Muscle of back (tissue), 11 donors: ENCODE measurements around the gene UBR2. TPM values are rescaled to one million over a fixed set of nuclear protein-coding genes. Genes with fewer than 3 reads are reported as not detected.
"Not testable (repeated sequence)": the region's sequence is repeated elsewhere in the genome, so short reads cannot be mapped to it uniquely, and the experiment has no call there.

ENCODE experiments used
- DNase-seq, 3 donors: peaks; one replicate each; pipeline versions ENCODE4 v3.0.0 to v3.0.0-alpha.2; 2013
- polyA plus RNA-seq, 10 donors: library from polyadenylated mRNA; unstranded; fragments of 120-200 nt; gene quantifications; one replicate each; pipeline ENCODE4 v1.2.1, GENCODE V29; 2013; ENCODE audit not compliant: insufficient read length in 10 of 10

Gene UBR2
- polyA plus RNA-seq, 10 donors, result 13.1 to 22.1 (median 17.2) TPM

DNA sequence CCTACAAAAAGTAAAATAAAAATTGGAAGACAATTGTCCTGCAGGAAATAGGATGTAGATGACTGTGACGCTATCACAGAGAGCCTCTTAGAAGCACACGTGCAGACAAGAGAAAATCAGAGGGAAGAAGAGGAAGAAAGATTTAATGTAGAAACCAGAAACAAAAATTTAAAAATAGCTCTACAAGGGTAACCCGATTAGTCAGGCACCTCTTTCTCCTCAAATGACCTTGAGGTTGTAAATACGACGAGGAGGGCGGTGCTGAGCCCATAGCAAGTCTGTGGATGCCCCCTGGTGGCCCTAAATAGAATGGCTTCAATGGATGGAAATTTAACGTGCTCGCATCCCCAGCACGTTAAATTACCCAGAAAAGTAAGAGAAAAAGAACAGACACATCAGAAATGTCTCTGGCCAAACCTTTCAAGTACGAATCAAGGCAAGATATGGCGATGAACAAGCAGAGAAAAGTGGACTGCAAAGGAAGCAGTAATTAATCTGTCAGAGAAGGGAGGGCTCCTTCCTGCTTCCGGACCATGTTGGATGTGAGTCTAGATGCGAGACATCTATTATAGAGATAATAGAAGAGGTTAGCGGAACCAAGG, 162.8 kb downstream of the UBR2 start:
- DNase-seq, result peak; percentile 88 to 94 (median 90)

DNA sequence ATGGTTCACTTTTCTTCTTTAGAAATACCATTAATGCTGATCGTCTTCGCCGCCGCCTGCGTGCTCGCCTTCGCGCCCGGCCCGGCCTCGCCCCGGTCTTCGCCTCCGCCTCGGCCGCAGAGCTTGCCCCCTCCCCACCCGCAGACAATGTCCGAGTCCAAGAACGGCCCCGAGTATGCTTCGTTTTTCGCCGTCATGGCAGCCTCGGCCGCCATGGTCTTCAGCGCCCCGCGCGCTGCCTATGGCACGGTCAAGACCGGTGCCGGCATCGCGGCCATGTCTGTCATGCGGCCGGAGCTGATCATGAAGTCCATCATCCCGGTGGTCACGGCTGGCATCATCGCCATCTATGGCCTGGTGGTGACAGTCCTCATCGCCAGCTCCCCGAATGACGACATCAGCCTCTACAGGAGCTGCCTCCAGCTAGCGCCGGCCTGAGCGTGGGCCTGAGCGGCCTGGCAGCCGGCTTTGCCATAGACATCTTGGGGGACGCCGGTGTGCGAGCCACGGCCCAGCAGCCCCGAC, 163.3 kb downstream of the UBR2 start:
- peak in 2 of 3 donors; percentile 52 to 84 for DNase-seq

DNA sequence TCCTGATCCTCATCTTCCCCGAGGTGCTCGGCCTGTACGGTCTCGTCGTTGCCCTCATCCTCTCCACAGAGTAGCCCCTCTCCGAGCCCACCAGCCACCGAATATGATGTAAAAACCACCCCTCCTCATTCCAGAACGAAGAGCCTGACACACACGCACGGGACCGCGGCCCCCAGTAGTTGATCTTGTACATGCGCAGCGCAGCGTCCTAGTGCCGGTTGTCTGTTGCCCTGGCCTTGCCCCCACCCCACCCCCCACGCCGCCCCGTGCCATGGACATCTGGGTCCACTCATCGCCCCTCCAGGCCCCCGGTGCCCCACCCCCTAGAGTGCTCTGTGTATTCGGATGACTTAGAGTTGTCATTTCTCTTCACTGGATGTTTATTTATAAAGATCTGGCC, 163.8 kb downstream of the UBR2 start:
- DNase-seq, result no peak

DNA sequence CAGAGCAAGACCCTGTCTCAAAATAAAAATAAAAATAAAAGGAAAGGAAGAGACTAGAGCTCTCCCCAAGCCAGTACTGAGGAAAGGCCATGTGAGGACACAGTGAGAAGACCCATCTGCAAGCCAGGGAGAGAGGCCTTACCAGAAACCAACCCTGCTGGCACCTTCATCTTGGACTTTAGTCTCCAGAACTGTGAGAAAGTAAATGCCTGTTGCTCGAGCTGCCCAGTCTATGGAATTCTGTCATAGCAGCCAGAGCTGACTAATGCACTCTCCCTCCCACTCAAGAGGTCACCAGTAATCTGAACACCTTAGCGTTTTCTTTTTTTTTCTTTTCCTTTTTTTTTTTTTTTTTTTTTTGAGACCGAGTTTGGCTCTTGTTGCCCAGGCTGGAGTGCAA, 165.9 kb downstream of the UBR2 start:
- DNase-seq, result no peak

DNA sequence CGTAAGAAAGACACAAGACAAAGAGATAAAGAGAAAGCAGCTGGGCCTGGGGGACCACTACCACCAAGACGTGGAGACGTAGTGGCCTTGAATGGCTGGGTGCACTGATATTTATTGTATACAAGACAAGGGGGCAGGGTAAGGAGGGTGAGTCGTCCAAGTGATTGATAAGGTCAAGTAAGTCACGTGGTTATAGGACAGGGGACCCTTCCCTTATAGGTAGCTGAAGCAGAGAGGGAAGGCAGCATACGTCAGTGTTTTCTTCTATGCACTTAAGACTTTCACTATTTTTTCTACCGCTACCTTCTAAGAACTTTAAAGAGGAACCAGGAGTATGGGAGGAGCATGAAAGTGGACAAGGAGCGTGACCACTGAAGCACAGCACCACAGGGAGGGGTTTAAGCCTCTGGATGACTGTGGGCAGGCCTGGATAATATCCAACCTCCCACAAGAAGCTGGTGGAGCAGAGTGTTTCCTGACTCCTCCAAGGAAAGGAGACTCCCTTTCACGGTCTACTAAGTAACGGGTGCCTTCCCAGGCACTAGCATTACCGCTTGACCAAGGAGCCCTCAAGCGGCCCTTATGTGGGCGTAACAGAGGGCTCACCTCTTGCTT, 170.1 kb downstream of the UBR2 start:
- DNase-seq, result not testable (repeated sequence)

DNA sequence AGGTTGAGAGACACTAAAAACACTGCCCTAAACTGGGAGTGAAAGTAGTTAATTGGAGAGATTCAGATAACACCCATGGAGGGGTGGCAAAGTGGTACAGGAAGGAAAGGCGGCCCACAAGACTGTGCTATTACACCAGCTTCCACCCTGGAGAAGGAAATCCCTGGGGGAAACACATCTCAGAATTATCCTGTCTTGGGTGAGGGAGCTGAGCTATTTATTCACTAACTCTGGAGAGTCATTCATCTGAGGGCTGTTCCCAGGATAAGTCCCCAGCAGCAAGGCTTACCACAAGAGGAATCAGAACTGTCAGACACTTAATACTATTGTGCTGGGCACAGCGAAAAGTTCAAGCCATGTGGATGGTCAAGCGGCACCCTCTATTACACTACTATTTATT, 172.1 kb downstream of the UBR2 start:
- no peak for DNase-seq

DNA sequence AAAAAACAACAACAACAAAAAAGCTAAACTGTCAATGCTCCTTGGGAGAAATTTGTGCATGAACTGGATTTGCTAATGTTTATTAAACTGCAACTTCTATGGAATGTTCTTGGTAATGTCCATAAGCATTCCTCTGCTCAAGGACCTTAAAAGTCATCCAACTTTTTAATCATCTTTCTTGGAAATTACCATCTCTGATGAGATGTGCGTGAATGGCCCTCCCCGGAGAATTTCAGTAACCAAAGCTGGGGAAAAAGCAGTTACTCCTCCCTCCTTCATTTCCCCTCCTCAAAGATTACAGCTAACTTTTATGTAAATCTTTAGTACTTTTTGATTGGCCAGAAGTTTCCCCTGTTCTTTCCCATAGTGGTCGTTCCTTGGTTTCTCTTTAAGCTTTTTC, 176.9 kb downstream of the UBR2 start:
- no peak for DNase-seq

DNA sequence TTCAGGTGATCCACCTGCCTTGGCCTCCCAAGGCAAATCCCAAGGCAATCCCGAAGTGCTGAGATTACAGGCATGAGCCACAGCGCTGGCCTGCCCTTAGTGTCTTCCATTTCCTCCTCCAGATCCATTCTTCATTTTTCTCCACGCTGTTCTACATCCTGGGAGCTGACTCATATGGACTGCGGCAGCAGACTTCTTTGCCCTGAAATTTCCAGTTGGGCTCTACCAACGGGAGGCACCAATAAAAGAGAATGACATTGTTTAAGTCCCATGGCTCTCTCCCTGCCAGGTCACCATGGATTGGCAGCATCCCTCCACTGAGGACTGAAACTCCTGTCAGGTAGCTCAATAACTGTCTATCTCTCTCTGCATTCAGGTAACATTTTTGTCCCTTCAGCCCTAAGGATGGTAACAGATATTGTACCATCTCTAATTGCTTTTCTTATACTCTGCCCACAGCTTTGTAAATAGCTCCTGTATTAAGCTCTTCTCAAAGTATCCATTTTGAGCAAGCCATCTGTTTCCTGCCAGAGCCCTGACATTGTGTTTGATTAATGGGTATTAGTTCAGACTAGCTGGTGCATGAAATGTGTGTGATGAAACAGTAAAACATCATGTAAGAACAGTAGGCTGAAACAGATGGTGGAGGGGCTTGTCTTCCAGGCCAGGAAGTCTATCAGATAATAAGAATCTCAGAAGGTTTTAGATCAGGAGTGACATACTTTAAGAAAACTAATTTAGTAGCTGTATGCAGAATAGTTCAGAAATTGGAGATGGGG, 178.5 kb downstream of the UBR2 start:
- DNase-seq, result no peak

Other genes starting within 250 kb of the UBR2 start
- gene TRERF1, start 112.1 kb upstream of the UBR2 start, polyA plus RNA-seq, result 10 to 100 TPM in 3 of 10 donors, 1 to 10 TPM in 7; 7.1 to 12.6 (median 8.7) TPM
- 1 to 10 TPM; 2.4 to 6.7 (median 4.3) TPM for gene PRPH2, start 158.6 kb downstream of the UBR2 start, polyA plus RNA-seq
- gene TBCC, start 182.1 kb downstream of the UBR2 start, polyA plus RNA-seq, result 10 to 100 TPM; 11.3 to 18.4 (median 15.0) TPM
- gene BICRAL, start 218.0 kb downstream of the UBR2 start, polyA plus RNA-seq, result 10 to 100 TPM in 8 of 10 donors, 1 to 10 TPM in 2; 9.0 to 14.8 (median 11.6) TPM